Epithelial cell of proximal tubule (primary cell): ENCODE measurements around the gene LMBRD2. TPM values are rescaled to one million over a fixed set of nuclear protein-coding genes. Genes with fewer than 3 reads are reported as not detected.

ENCODE experiments used
- DNase-seq: peaks from one replicate; pipeline ENCODE4 v3.0.0-alpha.2; 2011; ENCODE audit warnings: low read depth
- H3K4me3 ChIP-seq: 2 replicates; pipeline ENCODE4 v1.5.1; 2011; ENCODE audit warnings: low read depth, mild to moderate bottlenecking, low read length
- CTCF ChIP-seq: conservative IDR thresholded peaks from 2 replicates; pipeline ENCODE4 v1.5.1; 2012; ENCODE audit warnings: low read depth, mild to moderate bottlenecking, low read length
- total RNA-seq: library from RNA; depleted of rRNA; stranded (reverse); fragments of >200 nt; gene quantifications from 2 replicates; pipeline ENCODE4 v1.2.3, GENCODE V29; 2015

The LMBRD2 gene
- total RNA-seq, 1 donor from 2014 or later: 2.7 TPM

GRCh38 chr5:36049949-36050348 is 101.7 kb downstream of the LMBRD2 start:
- no peak overlapping the region for H3K4me3 ChIP-seq
- DNase-seq: no peak
- no peak for TF ChIP-seq CTCF

Other genes starting within 250 kb of the LMBRD2 start
- gene CAPSL, start 213.3 kb downstream of the LMBRD2 start, total RNA-seq: not detected in 2 replicates
- 0.12 TPM in 1 of 2 replicates, not detected in the other for gene UGT3A1, start 160.5 kb downstream of the LMBRD2 start, total RNA-seq
- not detected in 2 replicates for gene UGT3A2, start 85.0 kb downstream of the LMBRD2 start, total RNA-seq
- 25.2 and 44.3 TPM in 2 replicates for gene SKP2, start 224 bp upstream of the LMBRD2 start, total RNA-seq
- gene NADK2, start 90.0 kb upstream of the LMBRD2 start, total RNA-seq: 16.6 and 27.1 TPM in 2 replicates
- not detected in 2 replicates for gene RANBP3L, start 150.0 kb upstream of the LMBRD2 start, total RNA-seq